B cell (primary cell): Measurements from ENCODE around the gene PIAS2. TPM values are rescaled to one million over a fixed set of nuclear protein-coding genes. Genes with fewer than 3 reads are reported as not detected.

Experiments used
- ATAC-seq: fragments of 200-7000 bp; cut with Tn5 transposase; one replicate; pipeline ENCODE4 v1.10.0; 2021; ENCODE audit warnings: low read depth, mild to moderate bottlenecking, moderate number of reproducible peaks, moderate library complexity
- CTCF ChIA-PET: fragments of 350-600 bp; sonication (Branson Sonifier 250); formaldehyde crosslinking; loops from one replicate; lab custom pipeline; 2021; ENCODE audit warnings: antibody characterized with exemption, inconsistent platforms; lab: Charles Lee
- POLR2A ChIA-PET: fragments of 350-600 bp; sonication (Branson Sonifier 250); formaldehyde crosslinking; loops from one replicate; lab custom pipeline; 2021; ENCODE audit warnings: antibody characterized with exemption; lab: Charles Lee
- DNase-seq: peaks from one replicate; pipeline ENCODE4 v3.0.0; 2013
- H2AFZ ChIP-seq: 2 replicates; pipeline ENCODE4 v1.6.1; 2012; ENCODE audit warnings: mild to moderate bottlenecking, low read depth, low read length; ENCODE audit not compliant: insufficient read depth, poor library complexity, severe bottlenecking
- H3K27ac ChIP-seq, 2 donors: 1 replicate in 1 of 2; 2 replicates in 1 of 2; pipeline ENCODE4 v1.5.1; 2012 to 2013; ENCODE audit warnings: low read length in 2 of 2, mild to moderate bottlenecking in 2 of 2, moderate library complexity in 1 of 2
- H3K27me3 ChIP-seq, 4 experiments: fragments of 200-600 bp in 1 of 4; sonication (generic) in 1 of 4; replicated peaks in 1 of 4; 1 replicate in 2 of 4; 2 replicates in 2 of 4; pipeline versions ENCODE4 v1.6.1 to v1.7.0; 2013 to 2016; ENCODE audit warnings: low read length in 3 of 4, mild to moderate bottlenecking in 2 of 4, mixed read lengths in 1 of 4, moderate library complexity in 1 of 4; ENCODE audit not compliant: insufficient read depth in 4 of 4, control insufficient read depth in 3 of 4; ENCODE audit errors: control extremely low read depth in 1 of 4
- H3K36me3 ChIP-seq, 2 experiments: replicated peaks in 1 of 2; 1 replicate in 1 of 2; 2 replicates in 1 of 2; pipeline versions ENCODE4 v1.6.1 to v1.7.1; 2013; ENCODE audit warnings: low read length in 1 of 2; ENCODE audit not compliant: insufficient read depth in 2 of 2, control insufficient read depth in 1 of 2; ENCODE audit errors: control extremely low read depth in 1 of 2, extremely low read depth in 1 of 2
- H3K4me1 ChIP-seq, 2 donors: fragments of 200-600 bp in 1 of 2; sonication (generic) in 1 of 2; 1 replicate in 1 of 2; 2 replicates in 1 of 2; pipeline versions ENCODE4 v1.5.1 to v1.6.1; 2013 to 2017; ENCODE audit warnings: low read length in 2 of 2; ENCODE audit not compliant: control insufficient read depth in 2 of 2, insufficient read depth in 2 of 2
- H3K4me2 ChIP-seq: replicated peaks from 2 replicates; pipeline ENCODE3; 2012; ENCODE audit warnings: mild to moderate bottlenecking, low read depth, low read length; ENCODE audit not compliant: poor library complexity, severe bottlenecking
- H3K4me3 ChIP-seq, 5 experiments: fragments of 200-600 bp in 1 of 5; sonication (generic) in 1 of 5; 1 replicate in 3 of 5; 2 replicates in 2 of 5; pipeline versions ENCODE4 v1.5.1 to v1.7.0; 2011 to 2016; ENCODE audit warnings: low read length in 4 of 5, mild to moderate bottlenecking in 4 of 5, low read depth in 2 of 5, control low read depth in 1 of 5, moderate library complexity in 1 of 5; ENCODE audit not compliant: insufficient read depth in 1 of 5; ENCODE audit errors: control extremely low read depth in 1 of 5, extremely low read depth in 1 of 5
- H3K79me2 ChIP-seq: fragments of 200-600 bp; sonication (generic); one replicate; pipeline ENCODE4 v1.6.0; 2016; ENCODE audit warnings: low read length; ENCODE audit not compliant: control insufficient read depth, insufficient read depth
- H3K9ac ChIP-seq: fragments of 200-600 bp; sonication (generic); 2 replicates; pipeline ENCODE4 v1.6.1; 2017; ENCODE audit warnings: mild to moderate bottlenecking, low read length, moderate library complexity
- H3K9me3 ChIP-seq, 3 donors: one replicate each; pipeline versions ENCODE4 v1.6.1 to v1.7.1; 2013; ENCODE audit warnings: low read length in 2 of 3; ENCODE audit not compliant: control insufficient read depth in 2 of 3, insufficient read depth in 1 of 3; ENCODE audit errors: control extremely low read depth in 1 of 3
- H4K20me1 ChIP-seq: 2 replicates; pipeline ENCODE4 v1.6.0; 2012; ENCODE audit warnings: mild to moderate bottlenecking, low read length; ENCODE audit not compliant: insufficient read depth, control insufficient read depth, poor library complexity, severe bottlenecking
- H3K27ac Mint-ChIP-seq: one replicate; pipeline ENCODE4 v1.8.0; 2021; ENCODE audit warnings: mixed read lengths
- H3K27me3 Mint-ChIP-seq: one replicate; pipeline ENCODE4 v1.8.0; 2021; ENCODE audit warnings: mixed read lengths
- H3K4me1 Mint-ChIP-seq: one replicate; pipeline ENCODE4 v1.8.0; 2021; ENCODE audit warnings: mixed read lengths
- H3K4me3 Mint-ChIP-seq: one replicate; pipeline ENCODE4 v1.8.0; 2021; ENCODE audit warnings: mixed read lengths
- H3K9me3 Mint-ChIP-seq: one replicate; pipeline ENCODE4 v1.8.0; 2022; ENCODE audit warnings: mixed read lengths; ENCODE audit not compliant: insufficient read depth
- CTCF ChIP-seq: fragments of 200-600 bp; IDR thresholded peaks from one replicate; pipeline ENCODE4 v1.8.0; 2022; ENCODE audit warnings: antibody characterized with exemption, mild to moderate bottlenecking
- EZH2 ChIP-seq: IDR thresholded peaks from 2 replicates; pipeline ENCODE4 v1.6.1; 2012; ENCODE audit warnings: borderline replicate concordance, low read depth, mild to moderate bottlenecking, moderate library complexity, low read length; ENCODE audit not compliant: insufficient read depth, poor library complexity, severe bottlenecking
- WGBS: methylation state at CpG from one replicate; pipeline ENCODE4 v1.1.5; 2013; ENCODE audit warnings: missing lambda C conversion rate; ENCODE audit not compliant: insufficient coverage; 5-methylcytosine and 5-hydroxymethylcytosine counted together
- intact Hi-C: fragments of 100-400 bp; cut with micrococcal nuclease; formaldehyde crosslinking; loops from one replicate; pipeline ENCODE4 v1.10.0; 2022
- polyA plus RNA-seq: library from polyadenylated mRNA; depleted of rRNA; stranded (reverse); fragments of >200 nt; gene quantifications from 2 replicates; pipeline ENCODE4 v1.2.3, GENCODE V29; 2012
- total RNA-seq, 2 donors: library from RNA; stranded (reverse); fragments of 120-200 nt in 1 of 2; gene quantifications; 1 replicate in 1 of 2; 2 replicates in 1 of 2; pipeline versions ENCODE4 v1.2.3 to v1.2.4, GENCODE V29; 2013 to 2022

Gene PIAS2
- total and polyA plus RNA-seq, 2 donors (not counting 1 experiment from before 2014, with no cell fraction given) = 7.3 to 51.1 TPM

- H2AFZ ChIP-seq = peak overlapping the region; percentile 1
- H3K27me3 ChIP-seq = peaks cover 0 to 28% (median 19%) of the 10 kb centered on the region in 4 experiments
- H3K27ac Mint-ChIP-seq = no peak overlapping the region
- no peak overlapping the region for H3K27ac ChIP-seq
- ChIA-PET CTCF (no interaction called here), POLR2A (no interaction called here)
- ATAC-seq (no peak), DNase-seq (no peak)
- no peak overlapping the region for H3K4me3 ChIP-seq
- 17% methylated on average over 13 of the region's 17 CpGs for WGBS
- no peaks in the 10 kb centered on the region for H4K20me1 ChIP-seq
- intact Hi-C loops = no loop called here
- H3K9me3 ChIP-seq = peaks cover 0 to 12% (median 0%) of the 10 kb centered on the region in 3 donors
- peaks cover 55% of the 10 kb centered on the region for H3K27me3 Mint-ChIP-seq
- H3K4me1 Mint-ChIP-seq = peaks cover 32% of the 10 kb centered on the region
- no peak overlapping the region for H3K9ac ChIP-seq
- H3K4me3 Mint-ChIP-seq = peak overlapping the region; percentile 68
- no peaks in the 10 kb centered on the region for H3K9me3 Mint-ChIP-seq
- H3K79me2 ChIP-seq = no peaks in the 10 kb centered on the region
- H3K36me3 ChIP-seq = no peaks in the 10 kb centered on the region
- TF ChIP-seq EZH2 (no peak), CTCF (no peak)
- H3K4me2 ChIP-seq = peak overlapping the region; percentile 72
- H3K4me1 ChIP-seq = peaks cover 27 to 36% of the 10 kb centered on the region in 2 donors
Observed at GRCh38 chr18:46755315-46756024, 161.8 kb downstream of the PIAS2 start.

- 82% methylated on average over 9 of the region's 13 CpGs for WGBS
- DNase-seq = no peak
- Histone ChIP-seq H3K9ac (no peak overlapping the region), H2AFZ (peak overlapping the region; percentile 56), H3K27ac (no peak overlapping the region), H3K4me2 (no peak overlapping the region), H3K4me1 (peaks cover 27 to 36% of the 10 kb centered on the region in 2 donors), H3K27me3 (peaks cover 0 to 24% (median 12%) of the 10 kb centered on the region in 4 experiments), H3K9me3 (peaks cover 0 to 12% (median 0%) of the 10 kb centered on the region in 3 donors), H3K36me3 (no peaks in the 10 kb centered on the region), H3K4me3 (no peak overlapping the region), H4K20me1 (no peaks in the 10 kb centered on the region), H3K79me2 (no peaks in the 10 kb centered on the region)
- POLR2A ChIA-PET = no interaction called here
- H3K4me3 Mint-ChIP-seq = peak overlapping the region; percentile 17
- H3K4me1 Mint-ChIP-seq = peaks cover 32% of the 10 kb centered on the region
- H3K9me3 Mint-ChIP-seq = no peaks in the 10 kb centered on the region
- ATAC-seq = no peak
- intact Hi-C loops = no loop called here
- CTCF ChIA-PET = no interaction called here
- H3K27ac Mint-ChIP-seq = no peak overlapping the region
- TF ChIP-seq CTCF (no peak), EZH2 (no peak)
- H3K27me3 Mint-ChIP-seq = peaks cover 52% of the 10 kb centered on the region
Observed at GRCh38 chr18:46754661-46755292, 162.5 kb downstream of the PIAS2 start.
